Measurements from ENCODE around the gene TYRP1.

- TF ChIP-seq, protein P1, sequence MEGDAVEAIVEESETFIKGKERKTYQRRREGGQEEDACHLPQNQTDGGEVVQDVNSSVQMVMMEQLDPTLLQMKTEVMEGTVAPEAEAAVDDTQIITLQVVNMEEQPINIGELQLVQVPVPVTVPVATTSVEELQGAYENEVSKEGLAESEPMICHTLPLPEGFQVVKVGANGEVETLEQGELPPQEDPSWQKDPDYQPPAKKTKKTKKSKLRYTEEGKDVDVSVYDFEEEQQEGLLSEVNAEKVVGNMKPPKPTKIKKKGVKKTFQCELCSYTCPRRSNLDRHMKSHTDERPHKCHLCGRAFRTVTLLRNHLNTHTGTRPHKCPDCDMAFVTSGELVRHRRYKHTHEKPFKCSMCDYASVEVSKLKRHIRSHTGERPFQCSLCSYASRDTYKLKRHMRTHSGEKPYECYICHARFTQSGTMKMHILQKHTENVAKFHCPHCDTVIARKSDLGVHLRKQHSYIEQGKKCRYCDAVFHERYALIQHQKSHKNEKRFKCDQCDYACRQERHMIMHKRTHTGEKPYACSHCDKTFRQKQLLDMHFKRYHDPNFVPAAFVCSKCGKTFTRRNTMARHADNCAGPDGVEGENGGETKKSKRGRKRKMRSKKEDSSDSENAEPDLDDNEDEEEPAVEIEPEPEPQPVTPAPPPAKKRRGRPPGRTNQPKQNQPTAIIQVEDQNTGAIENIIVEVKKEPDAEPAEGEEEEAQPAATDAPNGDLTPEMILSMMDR (IDR thresholded peaks at IDR 0.05) = no peak
- TF ChIP-seq POLR2A (IDR thresholded peaks at IDR 0.05) = no peak
These were observed 24.7 kb downstream of the TYRP1 start for GRCh38 chr9:12717907-12718306.

Data from body of pancreas (tissue), 4 donors.